NCI-H187 treated with DMSO at 0.1 percent for 48 hours (cell line): ENCODE results near the gene HRH2.
"Not testable (repeated sequence)": the region's sequence is repeated elsewhere in the genome, so short reads cannot be mapped to it uniquely, and the experiment has no call there.

Experiments used
- DNase-seq: peaks from one replicate; lab custom pipeline; 2025; lab: John Stamatoyannopoulos, UW

Gene HRH2

DNA sequence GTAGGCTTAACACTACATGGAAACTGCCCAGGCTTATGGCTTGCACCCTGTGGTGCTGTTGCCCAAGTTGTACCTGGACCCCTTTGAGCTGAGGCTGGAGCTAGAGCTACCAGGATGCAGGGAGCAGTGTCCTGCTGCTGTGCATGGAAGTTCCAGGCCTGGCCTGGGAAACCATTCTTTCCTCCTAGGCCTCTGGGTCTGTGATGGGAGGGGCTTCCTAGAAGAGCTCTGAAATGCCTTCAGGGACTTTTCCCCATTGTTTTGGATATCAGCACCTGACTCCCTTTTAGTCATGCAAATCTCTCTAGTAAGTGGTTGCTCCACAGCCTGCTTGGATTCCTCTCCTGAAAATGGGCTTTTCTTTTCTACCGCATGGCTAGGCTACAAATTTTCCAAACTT, 7.9 kb upstream of the HRH2 start:
- DNase-seq: no peak

DNA sequence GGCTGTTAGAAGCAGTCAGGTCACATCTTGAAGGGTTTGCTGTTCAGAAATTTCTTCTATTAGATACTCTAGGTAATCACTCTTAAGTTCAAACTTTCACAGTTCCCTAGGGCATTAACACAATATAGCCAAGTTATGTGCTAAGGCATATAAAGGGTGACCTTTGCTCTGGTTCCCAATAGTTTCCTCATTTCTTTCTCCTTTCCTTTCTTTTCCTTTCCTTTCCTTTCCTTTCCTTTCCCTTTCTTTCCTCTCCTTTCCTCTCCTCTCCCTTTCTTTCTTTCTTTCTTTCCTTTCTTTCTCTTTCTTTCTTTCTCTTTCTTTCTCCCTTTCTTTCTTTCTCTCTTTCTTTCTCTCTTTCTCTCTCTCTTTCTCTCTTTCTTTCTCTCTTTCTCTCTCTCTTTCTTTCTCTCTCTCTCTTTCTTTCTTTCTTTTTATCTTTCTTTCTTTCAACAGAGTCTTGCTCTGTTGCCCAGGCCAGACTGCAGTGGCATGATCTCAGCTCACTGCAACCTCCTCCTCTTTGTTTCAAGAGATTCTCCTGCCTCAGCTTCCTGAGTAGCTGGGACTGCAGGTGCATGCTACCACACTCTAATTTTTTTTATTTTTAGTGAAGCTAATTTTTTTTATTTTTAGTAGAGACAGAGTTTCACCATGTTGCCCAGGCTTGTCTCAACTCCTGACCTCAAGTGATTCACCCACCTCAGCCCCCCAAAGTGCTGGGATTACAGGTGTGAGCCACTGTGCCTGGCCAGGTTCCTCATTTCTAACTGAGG, 7.3 kb upstream of the HRH2 start:
- DNase-seq: not testable (repeated sequence)

DNA sequence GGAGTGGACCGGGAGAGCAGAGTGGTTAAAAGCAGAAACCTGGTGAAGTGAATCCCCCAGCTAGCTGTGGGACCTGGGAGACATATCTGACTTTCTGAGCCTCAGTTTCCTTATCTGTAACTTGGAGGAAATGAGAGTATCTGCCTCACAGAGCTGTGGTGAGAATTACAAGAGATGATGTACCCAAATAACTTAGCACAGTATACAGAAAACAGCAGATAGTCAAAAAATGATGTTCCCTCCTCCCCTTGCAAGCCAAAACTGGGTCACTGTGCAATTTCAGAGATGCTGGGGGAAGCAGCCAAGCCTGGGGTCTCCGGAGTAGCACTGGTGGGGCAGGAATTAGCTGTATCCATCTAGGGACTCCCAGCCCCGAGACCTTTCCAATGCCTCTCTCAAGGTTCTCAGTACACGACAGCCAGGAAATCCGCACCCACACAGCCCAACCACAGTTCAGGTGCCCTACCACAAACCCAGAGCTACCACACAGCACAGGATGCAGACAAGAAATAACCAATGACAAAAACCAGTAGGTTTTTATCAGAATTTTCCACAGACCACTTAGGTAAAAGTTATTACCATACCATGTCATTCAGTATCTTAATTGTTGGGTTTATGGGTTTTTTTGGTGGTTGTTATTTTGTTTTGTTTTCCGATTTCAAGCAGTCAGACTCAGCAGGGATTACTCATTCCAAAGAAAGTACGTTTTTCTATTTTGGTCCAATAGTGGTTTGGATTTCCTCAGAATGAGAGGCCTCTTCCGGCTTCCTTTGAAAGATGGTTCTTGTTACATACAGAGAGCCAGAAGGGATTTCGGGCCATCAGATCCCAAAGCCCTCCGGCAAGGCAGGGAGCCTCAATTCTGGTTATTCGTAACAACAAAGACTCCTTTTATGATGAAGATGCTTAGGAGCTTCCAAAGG, 4.9 kb upstream of the HRH2 start:
- DNase-seq: no peak

DNA sequence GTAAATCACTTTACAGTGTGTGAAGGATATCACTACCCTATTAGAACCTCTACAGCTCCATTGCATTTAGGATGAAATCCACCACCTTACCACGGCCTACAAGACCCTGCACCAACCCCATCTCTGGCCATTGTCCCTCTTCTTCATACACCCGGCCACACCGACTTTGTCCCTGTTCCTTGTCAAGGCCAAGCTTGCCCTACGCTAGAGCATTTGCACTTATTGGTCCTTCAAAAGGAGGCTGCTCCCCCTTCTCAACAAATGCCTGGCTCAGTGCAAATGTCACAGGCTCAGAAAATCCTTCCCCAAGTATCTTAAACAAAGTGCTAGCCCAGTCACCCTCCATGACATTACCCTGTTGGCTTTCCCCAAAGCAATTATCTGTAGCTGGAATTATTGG, 4.1 kb upstream of the HRH2 start:
- no peak for DNase-seq

DNA sequence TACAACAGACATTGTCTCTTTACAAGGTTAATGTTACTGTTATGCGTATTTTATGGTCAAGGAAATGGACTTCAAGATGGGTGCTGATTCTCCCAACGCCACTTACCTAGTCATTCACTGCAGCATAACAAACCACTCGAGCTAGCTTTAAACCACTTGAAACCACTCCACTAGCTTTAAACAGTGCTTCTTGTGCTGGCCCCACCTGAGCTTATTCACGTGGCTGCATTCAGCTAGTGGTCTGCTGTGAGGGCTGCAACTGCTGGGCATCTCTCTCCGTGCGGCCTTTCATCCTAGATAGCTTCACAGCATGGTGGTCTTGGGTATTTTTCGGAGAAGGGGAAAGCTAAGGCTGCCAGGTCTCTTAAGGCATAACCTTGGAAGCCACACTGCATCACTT, 3.5 kb upstream of the HRH2 start:
- DNase-seq: peak; percentile 97

DNA sequence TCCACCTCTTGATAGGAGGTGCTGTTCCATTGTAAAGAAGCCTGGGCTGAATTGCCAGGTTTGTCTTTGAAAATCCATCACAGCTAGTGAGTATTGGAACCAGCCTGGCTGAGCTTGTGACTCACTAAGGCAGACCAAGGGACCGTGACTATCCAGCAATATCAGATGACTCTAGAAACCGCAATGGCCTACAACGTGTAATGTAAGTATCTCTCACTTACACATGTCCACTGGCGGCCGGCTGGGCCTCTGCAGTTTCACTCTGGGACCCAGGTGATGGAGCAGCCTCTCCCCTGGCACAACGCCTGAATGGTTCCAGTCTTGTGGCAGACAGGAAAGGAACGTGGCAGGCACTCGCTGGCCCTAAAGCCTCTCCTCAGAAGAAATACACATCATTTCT, 3.1 kb upstream of the HRH2 start:
- DNase-seq: peak; percentile 68

DNA sequence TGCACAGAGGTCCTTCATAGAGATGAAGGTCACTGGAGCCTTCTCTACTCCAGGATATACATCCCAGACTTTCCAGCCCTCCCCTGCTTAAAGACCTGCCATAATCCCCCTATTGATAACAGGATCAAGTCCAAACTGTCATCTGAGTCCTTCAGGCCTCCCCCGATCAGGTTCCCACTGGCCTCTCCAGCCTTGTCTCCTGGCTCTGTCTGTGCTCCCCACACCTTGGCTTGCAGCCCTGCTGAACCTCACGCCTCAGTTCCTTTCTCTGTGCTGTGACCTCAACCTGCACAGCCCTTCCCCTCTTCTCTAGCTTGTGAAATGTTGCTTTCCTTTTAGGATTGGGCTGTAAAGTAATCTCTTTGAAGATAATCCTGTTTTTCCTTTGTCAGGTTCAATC, 2.5 kb upstream of the HRH2 start:
- no peak for DNase-seq

DNA sequence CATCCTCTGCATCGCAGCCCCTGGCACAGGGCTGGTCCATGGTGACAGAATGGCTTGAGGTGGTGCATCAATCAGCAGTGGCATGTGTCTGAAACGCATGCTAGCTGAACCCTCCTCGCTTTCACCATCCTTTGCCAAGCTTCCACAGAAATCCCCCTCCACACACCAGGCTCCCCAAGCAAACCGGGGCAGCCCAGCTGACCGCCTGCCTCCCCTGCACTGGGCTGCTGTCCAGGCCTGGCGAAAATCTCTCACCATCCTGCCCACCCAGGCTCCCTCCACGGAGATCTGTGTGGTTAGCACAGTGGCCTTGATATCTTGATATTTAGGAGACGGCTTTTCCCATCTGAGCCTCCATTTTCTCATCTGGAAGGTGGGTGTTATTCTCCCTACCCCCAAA, 905 bp upstream of the HRH2 start:
- DNase-seq: no peak

DNA sequence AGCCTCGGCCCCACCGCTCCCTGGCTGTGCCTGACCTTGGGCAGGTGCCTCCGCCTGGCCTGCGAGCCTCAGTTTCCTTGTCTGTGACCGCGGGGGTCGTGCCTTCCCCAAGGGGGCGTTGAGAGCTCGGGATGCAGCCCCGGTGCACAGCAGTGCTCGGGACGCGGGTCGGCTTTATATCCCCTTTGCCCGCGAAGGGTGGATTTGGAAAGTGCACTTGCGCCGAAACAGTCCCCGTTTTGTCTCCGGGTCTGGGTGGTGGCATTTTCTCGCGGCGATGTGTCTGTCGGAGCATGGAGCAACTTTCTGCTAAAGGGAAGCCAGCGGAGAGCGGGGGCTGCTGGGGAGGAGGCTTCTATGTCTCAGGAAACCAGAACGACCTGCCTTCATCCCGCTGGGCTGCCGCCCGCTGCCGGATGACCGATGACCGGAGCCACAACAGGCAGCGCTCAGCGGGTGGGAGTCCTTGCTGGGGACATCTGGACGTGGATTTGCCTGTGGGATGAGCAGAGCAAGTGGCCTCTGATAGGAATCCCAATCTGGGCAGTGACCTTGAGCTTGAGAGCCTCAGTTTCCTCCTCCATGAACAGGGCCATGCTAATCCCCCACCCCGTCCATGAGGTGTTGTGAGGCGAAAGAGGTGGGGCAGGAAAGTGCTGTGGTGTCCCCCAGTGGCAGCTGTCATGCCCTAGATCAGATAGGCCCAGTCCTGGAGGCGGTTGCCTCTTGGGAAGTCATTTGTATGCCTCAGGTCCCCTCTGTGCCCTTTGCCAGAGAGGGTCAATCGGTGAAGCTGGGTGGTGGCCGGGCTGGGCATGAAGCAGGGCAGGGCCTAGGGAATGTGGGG, 651 bp downstream of the HRH2 start:
- no peak for DNase-seq

DNA sequence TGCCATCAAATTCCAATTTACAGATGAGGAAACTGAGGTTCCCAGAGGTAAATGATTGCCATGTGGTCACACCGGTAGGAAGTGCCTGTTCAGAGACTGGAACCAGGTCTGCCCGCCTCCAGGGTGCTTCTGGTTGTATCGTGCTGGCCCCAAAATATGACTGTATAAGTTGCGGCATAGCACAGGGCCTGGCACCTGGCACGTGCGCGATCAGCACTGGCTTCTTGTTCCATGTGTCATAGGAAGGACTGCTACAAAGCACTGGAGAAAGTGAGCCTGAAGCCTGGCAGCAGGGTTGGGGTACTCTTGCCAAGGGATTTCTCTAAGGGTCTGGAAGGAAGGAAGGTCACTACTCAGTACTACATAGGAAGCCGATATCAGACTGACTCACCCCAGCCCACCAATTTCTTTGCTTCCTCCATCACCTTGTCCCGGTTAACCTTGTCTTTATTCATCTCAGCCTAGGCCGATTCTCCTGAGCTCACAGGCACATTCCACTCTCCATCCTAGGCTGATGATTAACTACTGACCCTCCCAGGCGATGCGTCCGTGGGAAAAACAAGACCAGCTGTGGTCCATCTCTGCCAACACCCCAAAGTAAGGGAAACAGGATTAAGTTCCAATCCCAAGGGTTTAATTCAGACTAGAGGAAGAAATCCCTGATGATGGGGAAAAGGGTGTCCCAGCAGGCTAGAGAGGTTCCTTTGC, 1.8 kb downstream of the HRH2 start:
- no peak for DNase-seq

DNA sequence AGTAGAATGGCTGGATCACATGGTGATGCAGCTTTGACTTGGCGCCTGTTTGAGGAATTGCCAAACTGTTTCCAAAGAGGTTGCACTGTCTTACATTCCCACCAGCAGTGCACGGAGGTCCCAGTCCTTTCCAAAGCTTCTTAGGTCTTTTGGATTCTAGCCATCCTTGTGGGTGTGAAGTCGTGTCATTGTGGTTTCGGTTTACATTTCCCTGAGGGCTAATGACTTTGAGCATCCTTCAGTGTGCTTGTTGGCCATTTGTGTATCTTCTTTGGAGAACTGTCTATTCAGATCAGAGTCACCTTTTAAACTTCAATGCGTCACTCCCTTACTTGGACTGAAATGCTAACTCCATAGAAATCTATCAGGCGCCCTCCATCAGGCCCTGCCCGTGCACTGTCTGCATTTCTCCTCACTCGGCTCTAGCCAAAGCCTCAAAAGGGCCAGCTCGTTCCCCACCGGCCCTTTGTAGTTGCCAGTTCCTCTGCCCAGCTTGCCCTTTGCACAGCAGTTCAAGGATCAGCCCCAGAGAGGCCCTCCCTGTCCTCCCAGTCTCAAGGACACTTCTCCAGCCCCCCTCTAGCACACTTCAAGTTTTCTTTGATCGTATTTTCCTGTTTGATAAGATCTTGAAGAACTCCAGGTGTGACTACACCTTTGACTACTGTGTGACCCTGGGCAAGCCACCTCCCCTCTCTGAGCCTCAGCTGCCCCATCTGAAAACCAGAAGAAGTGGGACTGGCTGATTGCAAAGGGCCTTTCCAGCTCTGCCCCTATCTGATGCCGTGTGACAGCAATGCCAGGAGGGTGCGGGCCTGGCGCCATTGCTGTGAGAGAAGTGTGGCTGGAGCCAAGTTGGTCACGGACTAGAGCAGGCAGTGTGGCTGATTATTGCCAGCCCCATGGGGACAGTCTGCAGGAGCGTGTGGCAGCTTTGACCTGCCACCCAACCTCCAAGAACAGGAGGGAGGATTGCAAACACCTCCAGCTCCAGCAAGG, 5.6 kb downstream of the HRH2 start:
- DNase-seq: no peak

DNA sequence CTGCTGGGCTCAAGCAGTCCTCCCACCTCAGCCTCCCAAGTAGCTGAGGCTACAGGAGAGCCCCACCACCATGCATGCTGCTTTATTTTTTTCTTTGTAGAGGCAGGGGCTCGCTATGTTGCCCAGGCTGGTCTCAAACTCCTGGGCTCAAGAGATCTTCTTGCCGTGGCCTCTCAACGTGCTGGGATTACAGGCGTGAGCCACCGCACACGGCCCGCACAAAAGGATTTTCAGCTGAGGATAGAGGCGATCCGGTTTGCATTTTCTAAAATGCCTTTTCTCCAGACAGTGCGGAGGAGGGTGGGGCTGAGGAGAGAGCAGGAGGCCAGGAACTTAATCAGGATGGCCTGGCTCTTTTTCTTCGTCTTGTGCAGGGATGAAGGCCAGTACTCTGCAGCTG, 6.9 kb downstream of the HRH2 start:
- no peak for DNase-seq

DNA sequence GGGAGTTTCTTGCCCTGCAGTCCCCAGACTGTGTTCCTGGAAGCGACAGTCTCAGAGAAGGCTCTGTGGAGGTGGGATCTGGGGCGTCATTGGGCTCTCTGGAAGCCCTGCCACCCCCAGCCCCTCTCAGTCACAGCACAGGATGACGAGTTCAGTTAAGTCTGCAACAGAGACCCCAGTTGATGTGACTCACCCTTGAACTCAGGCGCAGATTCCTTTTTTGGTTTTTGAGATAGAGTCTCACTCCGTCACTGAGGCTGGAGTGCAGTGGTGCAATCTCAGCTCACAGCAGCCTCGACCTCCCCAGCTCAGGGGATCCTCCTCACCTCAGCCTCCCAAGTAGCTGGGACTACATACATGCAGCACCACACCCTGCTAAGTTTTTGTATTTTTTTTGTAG, 8.3 kb downstream of the HRH2 start:
- DNase-seq: no peak

DNA sequence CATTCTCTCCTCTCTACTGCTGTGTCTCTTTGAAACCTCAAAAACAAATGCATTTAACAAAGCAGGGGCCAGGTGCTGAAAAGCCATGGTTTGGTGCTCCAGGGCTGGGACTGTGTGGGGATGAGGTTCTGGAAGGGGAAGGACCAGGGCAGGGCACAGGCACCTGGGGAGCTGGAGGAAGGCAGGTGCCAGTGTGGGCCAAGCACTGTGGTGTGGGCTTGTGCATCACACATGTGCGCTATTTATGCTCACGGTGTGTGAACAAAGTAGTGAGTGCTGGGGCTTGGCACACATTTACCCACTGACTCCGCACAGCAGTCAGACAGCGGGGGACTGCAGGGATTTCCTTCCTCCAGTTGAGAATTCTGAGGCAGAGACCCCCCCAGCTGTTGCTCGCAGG, 10.1 kb downstream of the HRH2 start:
- DNase-seq: no peak

DNA sequence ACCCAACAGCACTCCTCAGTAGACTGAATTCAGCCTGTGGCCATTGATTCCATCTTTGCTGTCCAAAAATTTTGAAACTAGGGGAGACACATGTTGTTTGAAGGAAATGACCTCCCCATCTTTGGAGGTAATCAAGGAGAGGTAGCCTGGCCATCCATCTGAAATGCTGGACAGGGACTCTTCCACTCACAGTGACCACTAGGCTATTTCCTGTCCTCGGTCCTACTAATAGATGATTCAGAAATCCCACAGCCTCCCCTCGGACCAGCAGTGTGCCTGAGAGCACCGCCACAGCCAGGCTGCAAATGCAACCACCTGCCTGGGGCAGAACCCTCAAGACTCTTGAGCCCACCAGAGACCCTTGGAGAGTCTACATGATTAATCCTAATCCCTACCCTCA, 12.5 kb downstream of the HRH2 start:
- DNase-seq: no peak

DNA sequence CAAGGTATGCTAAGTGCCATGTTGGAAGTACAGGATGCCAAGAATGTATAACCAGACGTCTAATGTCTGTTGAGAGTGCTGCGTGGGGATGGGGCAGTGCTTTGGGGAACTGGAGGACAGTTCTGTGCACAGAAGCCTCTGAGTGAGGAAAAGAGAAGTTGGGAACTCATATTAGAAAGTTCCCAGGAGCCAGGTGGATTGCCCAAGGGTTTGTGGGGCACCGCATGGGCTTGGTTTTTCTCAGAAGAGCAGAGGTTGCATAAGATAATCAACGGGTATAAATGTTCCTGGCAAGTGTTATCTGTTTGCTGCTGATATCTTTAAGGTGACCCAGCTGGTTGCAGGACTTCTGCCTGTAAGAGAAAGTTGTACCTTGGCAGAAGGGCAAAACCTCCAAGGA, 13.1 kb downstream of the HRH2 start:
- DNase-seq: no peak

DNA sequence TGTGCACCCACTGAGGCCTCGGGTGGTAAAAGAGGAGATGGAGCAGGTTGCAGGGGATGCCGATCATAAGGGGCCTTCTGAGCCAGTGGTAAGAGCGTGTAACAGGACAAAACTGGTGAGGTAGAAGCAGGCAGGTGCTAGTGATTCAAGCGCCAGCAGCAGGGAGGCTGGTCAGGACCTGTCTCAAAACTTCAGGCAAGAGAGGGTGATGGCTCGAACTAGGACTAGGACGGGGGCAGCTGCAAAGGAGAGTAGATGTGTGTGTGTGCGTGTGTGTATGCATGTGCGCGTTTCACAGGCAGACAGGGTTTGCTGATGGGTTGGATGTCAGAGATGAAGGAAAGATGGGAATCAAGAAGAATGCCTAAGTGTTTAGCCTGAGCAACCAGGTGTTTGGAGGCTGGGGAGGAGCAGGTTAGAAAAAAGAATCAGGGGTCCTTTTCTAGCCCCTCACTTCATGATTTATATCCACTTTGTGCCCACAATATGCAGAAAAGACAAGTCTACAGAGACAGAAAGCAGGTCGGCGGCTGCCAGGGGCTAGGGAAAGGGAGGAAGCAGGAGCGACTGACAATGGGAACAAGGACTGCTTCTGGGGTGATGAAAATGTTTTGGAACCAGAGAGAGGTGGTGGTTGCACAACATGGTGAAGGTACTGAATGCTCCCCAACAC, 15.2 kb downstream of the HRH2 start:
- no peak for DNase-seq

DNA sequence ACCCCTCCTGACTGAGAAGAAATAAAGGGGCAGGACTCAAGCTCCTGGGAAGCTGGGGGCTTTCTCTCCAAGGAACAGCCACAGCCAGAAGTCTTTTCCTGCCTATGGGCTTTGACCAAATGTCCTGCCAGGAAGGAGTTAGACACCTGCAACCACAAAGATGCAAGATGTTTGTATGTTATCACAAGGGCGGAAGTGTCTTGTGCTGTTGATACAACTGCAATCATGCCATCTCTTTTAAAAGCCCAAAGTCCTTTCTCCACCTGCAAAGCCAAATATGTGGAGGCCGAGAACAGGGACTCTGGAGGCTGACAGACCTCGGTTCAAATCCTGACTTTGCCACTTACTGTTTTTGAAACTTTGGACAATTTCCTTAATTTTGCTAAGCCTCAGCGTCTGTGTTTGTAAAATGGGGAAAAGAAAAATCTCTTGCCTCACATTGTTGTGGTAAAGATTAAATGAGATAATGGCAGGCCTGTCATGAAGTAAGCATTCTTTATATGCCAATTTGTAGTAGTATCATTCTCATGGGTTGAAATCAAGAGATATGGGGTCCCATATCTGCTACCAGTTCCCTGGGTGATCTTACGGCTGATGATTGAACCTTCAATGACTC, 17.0 kb downstream of the HRH2 start:
- DNase-seq: no peak

DNA sequence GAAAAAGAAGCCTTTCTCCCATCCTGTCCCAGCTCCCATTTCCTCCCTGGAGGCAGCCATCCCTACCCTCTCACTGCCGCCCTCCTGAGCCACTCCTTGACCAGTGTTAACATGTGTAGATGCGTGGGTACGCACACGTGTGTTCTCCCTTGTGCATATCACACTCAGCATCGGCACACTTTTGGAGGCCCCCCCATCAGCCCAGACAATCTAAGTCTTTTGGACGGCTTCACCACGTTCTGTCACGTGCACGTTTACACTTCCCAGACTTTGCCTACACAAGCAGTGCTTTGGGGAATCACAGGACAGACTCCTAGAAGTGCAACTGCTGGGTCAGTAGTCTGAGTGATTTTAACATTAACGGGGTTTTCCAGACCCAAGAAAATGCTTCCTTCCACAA, 18.0 kb downstream of the HRH2 start:
- no peak for DNase-seq

DNA sequence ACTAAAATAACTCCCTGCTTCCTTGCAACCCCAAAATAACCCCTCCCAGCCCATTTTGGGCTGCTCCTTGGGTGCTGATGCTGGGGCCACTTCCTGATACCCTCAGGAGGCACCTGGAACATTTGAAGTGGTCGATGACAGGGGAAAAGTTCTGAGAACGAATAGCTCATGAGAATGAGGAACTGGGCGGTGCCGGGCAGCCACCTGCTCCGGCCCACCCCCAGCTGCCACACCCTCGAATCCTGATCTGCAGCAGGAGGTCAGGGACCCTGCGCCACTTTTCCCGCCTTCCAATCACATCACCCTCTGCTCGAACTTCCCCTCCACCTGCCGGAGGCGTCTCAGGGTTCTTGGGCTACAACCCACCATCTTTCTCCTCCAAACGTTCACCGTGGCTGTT, 19.7 kb downstream of the HRH2 start:
- no peak for DNase-seq
